GM18505 (cell line): ENCODE measurements around the gene ACTA2.

ENCODE experiments used
- ATAC-seq: cut with Tn5 transposase; IDR thresholded peaks from one replicate; pipeline ENCODE4 v1.9.1; 2021; ENCODE audit not compliant: unreplicated experiment
- POLR2A ChIP-seq: IDR thresholded peaks from 4 replicates; pipeline ENCODE4 v1.6.1; 2011; ENCODE audit warnings: borderline replicate concordance; ENCODE audit not compliant: insufficient read depth, insufficient read length; ENCODE audit errors: extremely low read depth

Gene ACTA2

GRCh38 chr10:88892222-88892967 lies 60.2 kb downstream of the ACTA2 start:
- no peak for TF ChIP-seq POLR2A
- no peak for ATAC-seq

GRCh38 chr10:88890681-88891381 lies 61.7 kb downstream of the ACTA2 start:
- no peak for ATAC-seq
- TF ChIP-seq POLR2A, result no peak

DNA sequence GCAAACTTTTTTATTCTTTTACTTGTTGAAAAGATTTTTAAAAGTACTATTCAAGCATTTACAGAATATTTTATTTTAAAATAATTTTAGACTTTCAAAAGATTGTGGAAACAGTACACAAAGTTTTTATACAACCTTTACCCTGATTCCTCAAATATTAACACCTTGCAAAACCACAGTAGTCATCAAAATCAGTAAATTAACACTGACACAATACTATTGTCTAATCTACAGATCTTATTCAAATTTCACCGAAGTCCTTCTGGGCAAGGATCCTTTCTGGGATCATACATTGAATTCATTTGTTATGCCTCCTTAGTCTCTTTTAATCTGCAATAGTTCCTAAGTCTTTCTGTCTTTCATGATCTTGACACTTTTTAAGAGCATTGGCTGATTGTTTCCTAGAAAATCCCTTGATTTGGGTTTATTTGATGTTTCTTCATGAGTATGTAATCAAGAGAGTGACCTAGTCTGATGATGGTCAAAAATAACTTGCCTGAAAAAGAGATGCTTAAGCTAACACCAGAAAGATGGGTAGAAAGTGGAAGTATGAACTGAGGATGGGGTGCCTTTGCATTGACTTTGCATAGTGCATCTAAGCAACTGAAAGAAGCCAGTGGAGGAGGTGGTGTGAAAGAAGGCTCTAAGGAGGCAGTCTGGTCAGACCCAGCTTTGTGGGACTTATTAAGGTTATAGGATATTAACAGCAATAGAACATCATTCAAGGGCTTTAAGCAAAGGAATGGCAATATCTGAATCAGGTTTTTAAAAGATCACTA lies 62.8 kb downstream of the ACTA2 start:
- no peak for TF ChIP-seq POLR2A
- peak; percentile 64 for ATAC-seq

DNA sequence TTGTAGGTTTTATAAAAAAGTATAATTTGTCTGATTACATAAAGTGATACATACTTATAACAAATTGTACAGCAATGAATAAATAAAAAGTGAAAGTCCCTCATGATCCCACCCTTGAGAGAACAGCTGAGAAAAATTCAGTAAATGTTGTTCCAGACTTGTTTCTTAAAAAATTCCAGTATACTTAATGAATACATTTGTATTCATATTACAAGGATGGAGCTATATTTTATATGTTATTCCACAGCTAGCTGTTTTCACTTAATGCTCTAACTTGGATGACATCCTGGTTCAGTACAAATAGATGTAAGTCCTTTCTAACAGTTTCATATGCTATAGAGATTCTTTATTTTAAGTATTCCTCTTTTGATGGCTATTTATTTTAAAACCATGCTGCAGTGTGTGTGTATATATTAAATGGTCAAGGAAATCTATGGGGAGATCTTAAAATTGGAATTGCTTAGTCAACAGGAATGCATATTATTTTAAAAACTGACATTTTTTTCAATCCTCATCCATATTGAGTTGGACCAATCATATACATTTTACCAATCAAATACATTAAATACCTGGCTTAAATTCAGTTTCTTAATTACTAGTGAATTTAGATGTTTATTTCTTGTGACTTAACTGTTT lies 63.6 kb downstream of the ACTA2 start:
- no peak for ATAC-seq
- no peak for TF ChIP-seq POLR2A

- peak; percentile 52 for ATAC-seq
- peak; percentile 71 for TF ChIP-seq POLR2A
These were observed 66.0 kb downstream of the ACTA2 start for GRCh38 chr10:88886557-88886956.
